ENCODE data around the gene RAB7B.

RAB7B gene

DNA sequence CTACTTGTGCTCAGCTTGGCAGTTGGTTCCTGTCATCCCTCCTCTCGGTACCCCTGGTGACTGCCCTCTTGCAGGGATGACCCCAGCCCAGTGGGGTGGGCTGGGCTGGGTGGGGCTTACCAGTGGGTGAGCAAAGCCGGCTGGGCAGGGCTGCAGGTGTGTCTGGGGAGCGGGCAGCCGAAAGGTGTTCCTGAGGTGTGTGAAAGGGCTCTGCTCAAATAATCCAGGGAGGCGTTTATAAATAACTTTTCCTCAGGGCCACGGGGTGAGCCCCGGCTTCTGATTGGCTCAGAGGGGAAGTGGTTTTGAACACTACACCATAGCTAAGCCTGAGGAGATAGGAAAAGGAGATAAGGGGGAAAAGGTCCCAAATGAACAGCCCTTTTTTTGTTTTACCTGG lies 60.0 kb downstream of the RAB7B start, which contains the start of gene SLC26A9:
SLC26A9 (minus strand) TSS at position 212 of the 400 bp plus-strand sequence. CDS start 7,636 bp downstream, outside the sequence.
- no peak for DNase-seq

GRCh38 chr1:205942631-205943159 lies 60.5 kb downstream of the RAB7B start:
- DNase-seq: no peak

DNA sequence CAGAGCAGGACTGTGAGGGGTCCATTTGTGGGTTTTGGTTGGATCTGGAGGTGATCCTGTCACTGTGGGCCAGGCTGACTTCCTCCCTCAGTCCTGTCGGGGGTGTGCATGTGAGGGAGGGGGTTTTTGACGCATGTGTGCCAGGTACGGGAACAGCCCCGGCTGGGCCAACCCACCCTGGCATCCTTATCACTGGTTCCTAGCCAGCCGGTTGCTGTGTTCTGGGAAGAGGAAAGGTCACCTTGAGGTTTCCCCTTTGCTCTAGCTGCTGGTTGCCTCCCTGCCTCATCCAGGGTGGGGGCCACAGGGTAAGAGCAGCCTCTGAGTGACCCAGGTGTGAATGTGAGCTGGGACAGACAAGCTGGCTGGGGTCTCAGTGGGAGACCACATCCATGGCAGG lies 62.5 kb downstream of the RAB7B start:
- DNase-seq: no peak

- DNase-seq: no peak
Measured at GRCh38 chr1:205939690-205940330, 63.4 kb downstream of the RAB7B start.

DNA sequence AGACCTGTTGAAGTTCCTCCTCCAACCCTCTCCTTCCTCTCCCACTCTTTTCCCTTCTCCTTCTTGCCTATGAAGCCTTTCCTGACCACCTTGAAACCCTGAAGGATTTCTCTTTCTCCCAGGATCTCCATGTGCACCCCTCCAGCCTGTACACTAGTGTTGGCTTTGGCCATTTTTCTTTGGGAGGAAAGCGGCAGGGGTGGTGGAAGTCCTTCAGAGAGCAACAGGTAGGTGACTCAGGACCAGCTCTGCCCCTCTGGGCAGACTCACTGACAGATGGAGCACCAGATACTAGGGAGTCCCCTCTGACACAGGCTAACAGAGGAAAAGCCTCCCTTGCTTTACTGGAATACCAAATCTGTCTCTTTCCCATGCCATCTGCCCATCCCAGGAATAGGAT lies 64.5 kb downstream of the RAB7B start:
- no peak for DNase-seq

DNA sequence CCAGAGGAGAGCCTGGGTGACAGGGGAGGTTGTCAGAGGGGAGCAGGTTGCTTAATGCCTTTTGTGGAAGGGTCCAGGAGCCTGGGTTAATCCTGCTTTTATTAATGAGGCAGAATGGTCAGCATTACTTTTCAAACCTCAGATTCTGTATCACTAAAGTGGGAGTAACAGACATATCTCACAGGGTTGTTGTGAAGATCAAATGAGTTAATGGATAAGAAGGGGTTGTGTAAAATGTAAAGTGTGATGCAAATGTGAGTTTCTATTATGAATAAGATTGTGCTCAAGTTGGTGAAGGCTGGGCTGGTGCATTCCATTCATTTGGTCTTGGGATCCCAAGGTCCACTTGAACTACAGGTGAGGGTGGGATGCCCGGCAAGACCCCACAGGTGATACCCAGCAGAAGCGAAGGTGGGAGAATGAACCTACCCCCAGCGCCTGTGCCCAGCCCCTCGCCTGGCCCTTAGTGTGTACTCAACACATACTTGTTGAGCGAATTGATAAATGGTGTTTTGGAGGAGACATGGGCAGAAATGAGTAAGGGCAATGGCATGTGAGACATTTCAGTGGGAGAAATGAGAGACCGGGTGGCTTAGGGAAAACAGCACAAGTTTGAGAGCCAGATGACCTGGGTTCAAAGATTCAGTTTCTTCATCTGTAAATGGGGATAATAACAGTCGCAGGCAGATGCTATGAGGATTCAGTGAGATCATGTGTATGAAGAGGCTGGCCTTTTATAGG lies 66.2 kb downstream of the RAB7B start:
- no peak for DNase-seq

- DNase-seq: no peak
Measured at GRCh38 chr1:205936311-205936710, 66.9 kb downstream of the RAB7B start.

- no peak for DNase-seq
Measured at GRCh38 chr1:205935869-205936268, 67.3 kb downstream of the RAB7B start.

- DNase-seq: no peak
Measured at GRCh38 chr1:205934788-205935187, 68.4 kb downstream of the RAB7B start.

GRCh38 chr1:205933671-205934618 lies 69.2 kb downstream of the RAB7B start:
- no peak for DNase-seq

DNA sequence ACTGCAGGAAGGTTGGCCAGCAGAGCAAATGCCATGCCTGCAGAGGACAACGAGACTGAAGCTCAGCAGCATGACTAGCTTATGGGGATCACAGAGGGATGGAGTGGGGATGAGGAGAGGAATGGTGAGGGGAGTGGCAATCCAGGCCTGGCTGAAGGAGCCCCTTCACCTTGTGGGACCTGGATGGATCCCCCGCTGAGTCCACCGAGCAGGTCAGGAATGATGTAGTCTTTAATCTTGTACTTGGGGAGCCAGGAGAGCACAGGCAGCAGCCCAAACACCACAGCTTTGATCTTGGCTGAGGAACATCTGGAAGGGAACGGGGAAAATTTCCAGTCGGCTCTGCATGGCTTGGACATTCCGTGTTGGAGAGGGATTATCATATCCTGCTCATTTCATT lies 70.4 kb downstream of the RAB7B start:
- DNase-seq: no peak

DNA sequence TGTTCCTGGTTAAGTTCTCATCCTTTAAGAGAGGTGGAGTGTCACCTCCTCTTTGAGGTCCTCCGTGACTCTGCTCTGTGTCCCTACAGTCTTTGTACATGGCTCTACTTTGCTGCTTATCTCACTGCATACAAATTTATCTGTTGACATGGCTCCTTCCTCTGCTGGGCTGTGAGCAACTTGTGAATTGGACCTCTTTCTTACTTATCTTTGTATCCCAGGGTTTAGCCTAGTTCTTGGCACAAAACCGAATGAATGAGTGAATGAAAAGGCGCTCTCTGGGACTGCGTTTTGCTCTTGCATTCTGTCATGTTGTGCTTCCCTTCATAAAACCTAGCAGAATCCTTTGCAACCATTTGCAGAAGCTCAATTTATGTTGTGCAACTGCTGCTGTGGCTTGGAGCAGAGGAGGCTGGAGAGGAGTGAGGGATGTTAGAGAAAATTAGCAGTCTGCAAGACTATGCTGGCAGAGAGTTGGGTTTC lies 72.4 kb downstream of the RAB7B start:
- DNase-seq: no peak

DNA sequence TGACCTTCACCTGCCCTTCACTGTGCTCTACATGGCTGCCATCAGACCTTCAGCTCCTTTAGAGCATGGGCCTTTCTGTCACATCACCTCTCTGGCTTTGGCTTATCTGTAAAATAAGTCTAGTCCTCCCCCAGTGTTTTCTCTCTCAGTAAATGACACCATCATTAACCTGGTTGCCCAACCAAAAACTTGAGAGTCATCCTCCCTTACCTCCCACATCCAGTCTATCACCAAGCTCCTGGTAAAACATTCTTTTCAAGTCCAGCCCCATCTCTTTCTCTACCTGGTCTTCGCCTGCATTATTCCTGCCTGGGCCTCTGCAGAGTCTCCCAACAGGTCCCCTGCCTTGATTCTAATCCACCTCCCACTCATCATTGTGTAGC lies 73.0 kb downstream of the RAB7B start:
- no peak for DNase-seq

- no peak for DNase-seq
Measured at GRCh38 chr1:205929496-205930194, 73.5 kb downstream of the RAB7B start.

- no peak for DNase-seq
Measured at GRCh38 chr1:205928317-205928716, 74.9 kb downstream of the RAB7B start.

DNA sequence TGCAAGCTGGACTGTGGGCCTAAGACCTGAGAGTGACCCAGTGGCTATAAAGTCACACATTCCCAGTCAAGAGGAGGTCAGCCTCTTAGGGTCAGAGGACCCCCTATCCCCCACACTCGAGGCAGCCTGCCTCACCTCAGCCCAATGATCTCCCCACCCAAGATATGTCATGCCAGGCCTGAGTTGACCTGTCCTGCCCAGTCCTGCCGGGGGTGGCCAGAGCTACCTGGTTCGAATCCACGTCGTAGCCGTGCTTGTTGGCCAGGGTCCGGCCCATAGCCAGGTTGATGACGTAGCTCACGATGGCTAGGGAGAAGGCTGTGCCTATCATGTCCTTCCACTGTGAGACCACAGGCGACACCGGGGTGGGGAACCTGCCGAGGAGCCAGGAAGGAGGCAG lies 75.5 kb downstream of the RAB7B start:
- no peak for DNase-seq

DNA sequence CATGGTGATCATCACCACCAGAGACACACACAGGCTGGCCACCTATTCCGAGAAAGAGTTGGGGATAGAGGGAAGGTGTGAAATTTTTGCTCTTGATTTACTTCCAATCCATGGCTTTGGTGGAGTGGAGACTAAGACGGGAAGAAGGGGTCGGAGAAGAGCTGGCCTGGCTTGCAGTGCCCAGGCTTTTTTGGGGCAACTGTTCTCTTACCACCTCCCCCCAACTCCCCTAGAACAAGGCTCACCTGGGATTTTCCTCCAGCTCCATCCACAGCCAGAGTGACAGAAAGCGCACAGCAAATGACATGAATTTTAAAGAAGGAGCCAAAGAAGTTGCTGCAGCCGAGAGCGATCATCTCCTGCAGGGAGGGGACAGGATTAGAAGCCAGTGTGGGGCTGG lies 75.9 kb downstream of the RAB7B start:
- DNase-seq: no peak

Measured in activated effector memory CD4-positive, alpha-beta T cell treated with Interleukin-2 at 50 U/mL for 16 hours (primary cell).